GM20000 (cell line): ENCODE data around the gene WWC1.

Experiments
- DNase-seq: peaks from one replicate; pipeline ENCODE4 v3.0.0; 2012; ENCODE audit warnings: low spot score
- CTCF ChIP-seq: IDR thresholded peaks from 2 replicates; pipeline ENCODE4 v1.5.1; 2012; ENCODE audit warnings: mild to moderate bottlenecking, control low read depth; ENCODE audit errors: extremely low read depth, missing control alignments

WWC1 gene

GRCh38 chr5:168426007-168426863 lies 134.8 kb downstream of the WWC1 start:
- DNase-seq, result no peak
- TF ChIP-seq CTCF, result no peak

- no peak for DNase-seq
- TF ChIP-seq CTCF, result no peak
Measured at GRCh38 chr5:168426864-168427172, 135.4 kb downstream of the WWC1 start.

GRCh38 chr5:168427224-168427623 lies 135.8 kb downstream of the WWC1 start:
- no peak for TF ChIP-seq CTCF
- no peak for DNase-seq

GRCh38 chr5:168428552-168428951 lies 137.1 kb downstream of the WWC1 start:
- no peak for DNase-seq
- no peak for TF ChIP-seq CTCF

GRCh38 chr5:168430296-168430695 lies 138.9 kb downstream of the WWC1 start:
- no peak for DNase-seq
- no peak for TF ChIP-seq CTCF

GRCh38 chr5:168432903-168433302 lies 141.5 kb downstream of the WWC1 start:
- TF ChIP-seq CTCF, result no peak
- no peak for DNase-seq

GRCh38 chr5:168434001-168434400 lies 142.6 kb downstream of the WWC1 start:
- DNase-seq, result no peak
- TF ChIP-seq CTCF, result no peak
